NT2/D1 (cell line): ENCODE results near the gene SLC6A13.

ENCODE experiments used
- DNase-seq: peaks from one replicate; pipeline ENCODE4 v3.0.0-alpha.2; 2011; ENCODE audit warnings: low read depth, low spot score
- H3K27me3 ChIP-seq: 2 replicates; pipeline ENCODE4 v1.6.0; 2011; ENCODE audit warnings: mild to moderate bottlenecking; ENCODE audit not compliant: insufficient read length, insufficient read depth
- H3K36me3 ChIP-seq: 2 replicates; pipeline ENCODE4 v1.6.1; 2011; ENCODE audit warnings: mild to moderate bottlenecking, low read length, mixed read lengths; ENCODE audit not compliant: insufficient read depth, insufficient read length
- H3K4me1 ChIP-seq: 2 replicates; pipeline ENCODE4 v1.5.1; 2011; ENCODE audit not compliant: insufficient read depth, insufficient read length
- H3K4me3 ChIP-seq: 2 replicates; pipeline ENCODE4 v1.5.1; 2011; ENCODE audit warnings: low read depth; ENCODE audit not compliant: insufficient read length
- H3K9ac ChIP-seq: 2 replicates; pipeline ENCODE4 v1.6.0; 2011; ENCODE audit warnings: low read depth; ENCODE audit not compliant: insufficient read length
- H3K9me3 ChIP-seq: 2 replicates; pipeline ENCODE4 v1.5.1; 2011; ENCODE audit warnings: mild to moderate bottlenecking, low read length; ENCODE audit not compliant: insufficient read depth
- SUZ12 ChIP-seq: IDR thresholded peaks from 2 replicates; pipeline ENCODE4 v1.6.1; 2011; ENCODE audit not compliant: insufficient read length, insufficient read depth; ENCODE audit errors: extremely low read depth
- YY1 ChIP-seq: IDR thresholded peaks from 2 replicates; pipeline ENCODE4 v1.6.1; 2011; ENCODE audit not compliant: insufficient read length, insufficient read depth
- ZNF274 ChIP-seq: IDR thresholded peaks from 2 replicates; pipeline ENCODE4 v1.6.1; 2011; ENCODE audit warnings: mild to moderate bottlenecking, low read depth, low read length

The SLC6A13 gene

DNA sequence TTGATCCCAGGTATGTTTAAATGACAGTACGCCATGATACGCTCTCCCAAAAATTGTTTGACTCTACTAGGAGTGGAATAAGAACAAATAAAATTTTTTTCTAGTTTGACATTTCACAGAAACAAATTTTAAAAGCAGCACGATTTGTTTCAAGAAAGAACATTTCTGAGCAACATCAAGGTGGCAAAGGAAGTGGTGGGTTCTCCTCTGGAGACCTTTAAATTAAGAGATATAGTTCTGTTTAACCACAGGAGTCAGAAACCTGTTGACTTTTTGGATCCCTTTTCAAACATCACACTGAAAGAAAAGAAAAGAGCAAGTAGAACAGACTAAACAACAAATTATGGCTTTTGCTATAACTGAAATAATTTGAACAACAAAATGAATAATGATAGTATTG, 2.5 kb upstream of the SLC6A13 start:
- Histone ChIP-seq H3K9me3 (no peaks in the 10 kb centered on the region), H3K9ac (no peak overlapping the region), H3K4me3 (no peak overlapping the region), H3K36me3 (no peaks in the 10 kb centered on the region), H3K27me3 (no peaks in the 10 kb centered on the region), H3K4me1 (peaks cover 3% of the 10 kb centered on the region)
- TF ChIP-seq SUZ12 (no peak), ZNF274 (no peak), YY1 (no peak)
- DNase-seq: no peak

DNA sequence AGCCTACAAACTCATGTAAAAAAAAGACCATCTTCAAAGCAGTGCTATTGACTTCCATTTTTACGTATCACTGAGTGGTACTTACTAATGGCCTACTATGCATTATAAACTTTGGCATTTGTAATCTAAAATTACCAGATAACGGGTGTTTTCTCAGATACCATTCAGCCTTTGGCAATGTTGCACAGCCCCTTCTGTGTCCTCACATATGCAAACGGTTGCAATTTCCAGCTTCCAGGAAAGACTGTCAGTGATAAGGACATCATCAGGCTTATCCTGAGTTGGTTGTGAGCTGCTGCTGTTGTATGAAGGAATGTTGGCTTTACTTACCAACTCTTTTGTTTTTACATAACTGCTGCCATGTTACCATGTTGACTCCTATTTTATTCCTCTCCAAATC, 1.6 kb upstream of the SLC6A13 start:
- H3K9ac ChIP-seq: no peak overlapping the region
- no peaks in the 10 kb centered on the region for H3K9me3 ChIP-seq
- no peaks in the 10 kb centered on the region for H3K36me3 ChIP-seq
- H3K4me3 ChIP-seq: no peak overlapping the region
- DNase-seq: no peak
- H3K4me1 ChIP-seq: peaks cover 3% of the 10 kb centered on the region
- TF ChIP-seq YY1: no peak
- TF ChIP-seq SUZ12: no peak
- TF ChIP-seq ZNF274: no peak
- no peaks in the 10 kb centered on the region for H3K27me3 ChIP-seq

DNA sequence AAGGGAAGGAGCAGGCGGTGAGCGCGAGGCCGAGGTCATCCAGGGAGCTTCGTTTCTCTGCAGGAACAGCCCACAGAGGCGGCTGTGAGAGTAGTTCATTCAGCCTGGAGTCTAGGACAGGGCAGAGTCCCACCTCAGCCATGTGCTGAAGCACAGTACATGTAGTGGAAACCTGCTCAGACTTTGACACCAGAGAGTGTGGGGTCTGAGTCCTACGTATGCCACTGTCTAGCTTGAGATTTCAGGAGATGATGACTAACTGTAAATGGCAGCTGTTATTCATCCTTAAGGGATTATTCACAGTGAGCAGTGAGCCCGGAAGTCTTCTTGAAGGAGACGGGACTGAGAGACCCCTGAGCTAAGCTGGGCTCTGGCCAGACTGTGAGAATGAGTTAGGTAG, 938 bp upstream of the SLC6A13 start:
- no peak overlapping the region for H3K4me3 ChIP-seq
- no peaks in the 10 kb centered on the region for H3K36me3 ChIP-seq
- H3K9ac ChIP-seq: no peak overlapping the region
- DNase-seq: no peak
- peaks cover 3% of the 10 kb centered on the region for H3K4me1 ChIP-seq
- TF ChIP-seq SUZ12 (no peak), ZNF274 (no peak), YY1 (no peak)
- H3K9me3 ChIP-seq: no peaks in the 10 kb centered on the region
- no peaks in the 10 kb centered on the region for H3K27me3 ChIP-seq

DNA sequence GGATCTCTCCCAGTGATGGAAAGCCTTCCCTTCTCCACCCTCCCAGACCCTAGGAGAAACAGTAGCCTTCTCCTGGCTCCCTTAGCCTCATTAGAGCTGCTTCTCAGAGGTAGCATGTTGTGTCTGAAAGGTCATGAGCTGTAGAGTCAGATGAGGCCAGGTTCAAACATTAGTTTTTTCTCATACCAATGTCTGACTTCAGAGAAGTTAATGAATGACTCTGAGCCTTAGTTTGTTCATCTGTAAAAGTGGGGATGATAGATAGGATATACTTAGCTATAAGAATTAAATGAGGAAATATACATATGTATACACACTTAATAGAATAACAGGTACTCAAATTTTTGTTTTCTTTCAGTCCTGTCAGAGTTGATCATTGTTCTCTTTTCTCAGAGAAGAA, 523 bp downstream of the SLC6A13 start:
- Histone ChIP-seq H3K4me1 (peaks cover 8% of the 10 kb centered on the region), H3K9me3 (no peaks in the 10 kb centered on the region), H3K27me3 (no peaks in the 10 kb centered on the region), H3K4me3 (no peak overlapping the region), H3K36me3 (no peaks in the 10 kb centered on the region), H3K9ac (no peak overlapping the region)
- TF ChIP-seq YY1: no peak
- TF ChIP-seq SUZ12: no peak
- TF ChIP-seq ZNF274: no peak
- DNase-seq: no peak

DNA sequence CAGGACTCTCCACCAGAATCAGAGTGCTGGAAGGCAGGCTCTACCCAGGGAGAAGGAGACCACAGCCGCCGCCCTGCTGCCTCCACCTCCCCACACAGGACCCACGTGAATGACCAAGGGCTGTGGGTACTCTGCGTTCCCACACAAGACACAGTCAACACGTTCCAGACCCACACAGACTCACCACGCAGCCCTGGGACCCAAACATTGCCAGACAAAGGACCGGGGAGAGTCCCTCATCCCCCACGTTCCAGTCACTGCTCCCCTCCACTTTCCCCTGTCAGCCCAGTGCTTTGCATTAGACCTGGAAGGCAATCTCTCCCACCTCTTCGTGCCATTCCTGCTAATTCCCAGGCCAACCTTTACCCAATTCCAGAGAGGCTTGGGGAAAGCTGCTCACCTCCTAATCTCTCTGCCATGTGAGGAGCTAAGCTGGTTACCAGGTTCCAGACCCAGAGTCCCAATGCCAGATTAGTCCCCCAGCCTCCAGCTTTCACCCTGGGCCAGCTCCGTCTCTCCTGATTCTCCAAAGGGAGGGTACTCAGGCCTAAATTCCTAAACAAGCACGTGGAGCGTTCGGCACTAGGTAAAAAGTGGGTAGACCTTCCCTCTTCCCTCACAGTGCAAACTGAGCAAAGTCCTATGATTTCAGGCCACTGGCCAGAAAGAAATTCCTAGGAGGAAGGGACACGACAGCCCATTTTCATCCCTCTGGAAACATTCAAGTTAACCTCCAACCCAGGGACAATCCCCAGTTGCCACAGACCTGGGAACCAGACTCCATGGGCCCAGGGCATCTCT, 4.9 kb downstream of the SLC6A13 start:
- Histone ChIP-seq H3K27me3 (no peaks in the 10 kb centered on the region), H3K36me3 (no peaks in the 10 kb centered on the region), H3K4me1 (peaks cover 9% of the 10 kb centered on the region), H3K4me3 (no peak overlapping the region), H3K9ac (no peak overlapping the region), H3K9me3 (no peaks in the 10 kb centered on the region)
- TF ChIP-seq SUZ12 (no peak), ZNF274 (no peak), YY1 (no peak)
- no peak for DNase-seq

DNA sequence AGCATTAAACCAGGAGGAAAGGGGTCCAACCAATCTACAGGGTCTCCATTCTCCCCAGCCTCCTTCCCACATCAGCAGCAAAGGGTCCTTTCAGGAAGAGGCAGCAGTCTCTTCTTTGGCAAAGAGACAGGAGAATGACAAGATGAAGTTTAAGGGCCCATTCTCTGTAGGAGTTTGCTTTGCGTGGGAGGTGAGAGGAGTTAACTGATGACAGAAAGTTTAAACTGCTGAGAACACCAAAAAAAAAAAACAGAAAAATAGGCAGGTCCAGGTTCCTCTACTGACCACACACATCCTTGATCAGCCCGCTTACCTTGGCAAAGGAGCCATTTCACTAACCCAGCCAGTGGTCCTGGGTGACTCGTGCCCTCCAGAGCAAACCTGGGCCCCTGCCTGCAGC, 5.7 kb downstream of the SLC6A13 start:
- no peak overlapping the region for H3K9ac ChIP-seq
- no peak for DNase-seq

DNA sequence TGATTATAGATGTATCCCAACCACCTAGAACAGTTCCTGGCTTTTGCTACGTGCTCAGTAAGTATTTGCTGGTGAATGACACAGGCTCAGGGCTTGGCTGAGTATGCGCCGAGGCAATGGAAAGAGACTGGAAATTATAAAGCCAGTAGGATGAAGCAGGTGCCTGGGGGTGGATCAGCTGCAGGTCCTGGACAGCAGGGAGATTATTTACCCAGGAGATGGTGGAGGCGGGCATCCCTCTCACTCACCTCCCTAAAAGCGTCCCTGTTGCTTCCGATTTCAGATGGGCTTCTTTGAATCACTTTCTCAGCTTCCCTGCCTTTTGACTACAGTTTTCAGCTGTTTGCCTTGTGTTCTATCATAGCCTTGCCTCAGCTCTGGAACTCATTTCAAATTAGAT, 6.4 kb downstream of the SLC6A13 start:
- no peak overlapping the region for H3K9ac ChIP-seq
- H3K27me3 ChIP-seq: no peaks in the 10 kb centered on the region
- TF ChIP-seq YY1: no peak
- no peak for TF ChIP-seq ZNF274
- TF ChIP-seq SUZ12: no peak
- no peak overlapping the region for H3K4me3 ChIP-seq
- no peak for DNase-seq
- no peaks in the 10 kb centered on the region for H3K36me3 ChIP-seq
- no peaks in the 10 kb centered on the region for H3K9me3 ChIP-seq
- peaks cover 9% of the 10 kb centered on the region for H3K4me1 ChIP-seq

More for the DNA sequence above, 5.7 kb downstream of the SLC6A13 start:
- TF ChIP-seq YY1 (no peak), ZNF274 (no peak), SUZ12 (no peak)
- Histone ChIP-seq H3K4me1 (peaks cover 9% of the 10 kb centered on the region), H3K4me3 (no peak overlapping the region), H3K9me3 (no peaks in the 10 kb centered on the region), H3K36me3 (no peaks in the 10 kb centered on the region), H3K27me3 (no peaks in the 10 kb centered on the region)
